GM23338 (cell line): ENCODE measurements around the gene LCN12. TPM values are rescaled to one million over a fixed set of nuclear protein-coding genes. Genes with fewer than 3 reads are reported as not detected.
A peak's percentile ranks its signal among the peaks of the same experiment; 100 is the strongest.

Experiments used
- ATAC-seq: fragments of 200-7000 bp; cut with Tn5 transposase; 3 replicates; pipeline ENCODE4 v1.9.1; 2020
- DNase-seq: peaks from one replicate; pipeline ENCODE4 v3.0.0-alpha.2; 2015; ENCODE audit warnings: low spot score
- H2AFZ ChIP-seq: fragments of 200-600 bp; sonication (generic); 2 replicates; pipeline ENCODE4 v1.8.0; 2016; ENCODE audit warnings: antibody characterized with exemption, mild to moderate bottlenecking, moderate library complexity
- H3F3A ChIP-seq: fragments of 200-600 bp; sonication (generic); replicated peaks from 2 replicates; pipeline ENCODE4 v1.8.0; 2017; ENCODE audit warnings: antibody characterized with exemption, mixed run types, low read depth
- H3K27ac ChIP-seq: fragments of 200-600 bp; sonication (generic); 2 replicates; pipeline ENCODE4 v1.6.1; 2016; ENCODE audit warnings: low read depth
- H3K27me3 ChIP-seq: fragments of 200-600 bp; sonication (generic); 2 replicates; pipeline ENCODE4 v1.8.0; 2016; ENCODE audit warnings: mild to moderate bottlenecking, mixed run types, moderate library complexity; ENCODE audit not compliant: insufficient read depth
- H3K36me3 ChIP-seq: fragments of 200-600 bp; sonication (generic); 2 replicates; pipeline ENCODE4 v1.8.0; 2016; ENCODE audit warnings: mild to moderate bottlenecking; ENCODE audit not compliant: insufficient read depth
- H3K4me1 ChIP-seq: fragments of 200-600 bp; sonication (generic); 2 replicates; pipeline ENCODE4 v1.8.0; 2016; ENCODE audit warnings: mild to moderate bottlenecking, moderate library complexity; ENCODE audit not compliant: insufficient read depth
- H3K4me2 ChIP-seq: fragments of 200-600 bp; sonication (generic); 2 replicates; pipeline ENCODE4 v1.7.1; 2017; ENCODE audit warnings: mixed run types
- H3K4me3 ChIP-seq: fragments of 200-600 bp; sonication (generic); 2 replicates; pipeline ENCODE4 v1.6.1; 2016; ENCODE audit warnings: mixed run types
- H3K79me2 ChIP-seq: fragments of 200-600 bp; sonication (generic); replicated peaks from 2 replicates; pipeline ENCODE4 v1.8.0; 2017; ENCODE audit warnings: mild to moderate bottlenecking; ENCODE audit not compliant: insufficient read depth
- H3K9me2 ChIP-seq: fragments of 200-600 bp; sonication (generic); 2 replicates; pipeline ENCODE4 v1.8.0; 2017; ENCODE audit not compliant: insufficient read depth
- H4K20me1 ChIP-seq: fragments of 200-600 bp; sonication (generic); replicated peaks from 2 replicates; pipeline ENCODE4 v1.8.0; 2017; ENCODE audit warnings: mild to moderate bottlenecking; ENCODE audit not compliant: insufficient read depth
- H3K27ac Mint-ChIP-seq: 2 replicates; pipeline ENCODE4 v1.8.0; 2020; ENCODE audit warnings: inconsistent platforms, mild to moderate bottlenecking, moderate library complexity, mixed read lengths
- H3K27me3 Mint-ChIP-seq: 3 replicates; pipeline ENCODE4 v1.8.0; 2022; ENCODE audit warnings: low read depth, mild to moderate bottlenecking, moderate library complexity, mixed read lengths, inconsistent platforms; ENCODE audit not compliant: insufficient read depth, poor library complexity
- H3K36me3 Mint-ChIP-seq: 3 replicates; pipeline ENCODE4 v1.8.0; 2021; ENCODE audit warnings: low read depth, mild to moderate bottlenecking, inconsistent platforms, moderate library complexity, mixed read lengths
- H3K4me1 Mint-ChIP-seq: 3 replicates; pipeline ENCODE4 v1.8.0; 2020; ENCODE audit warnings: mild to moderate bottlenecking, inconsistent platforms, mixed read lengths
- H3K4me3 Mint-ChIP-seq: 3 replicates; pipeline ENCODE4 v1.8.0; 2021; ENCODE audit warnings: moderate library complexity, mild to moderate bottlenecking, inconsistent platforms, mixed read lengths
- H3K9me3 Mint-ChIP-seq: 3 replicates; pipeline ENCODE4 v1.8.0; 2020; ENCODE audit warnings: moderate library complexity, mild to moderate bottlenecking, inconsistent platforms, mixed read lengths
- CTCF ChIP-seq, 2 experiments: fragments of 200-600 bp in 1 of 2; sonication (generic) in 1 of 2; conservative IDR thresholded peaks; 2 replicates each; pipeline versions ENCODE4 v1.5.1 to v1.6.1; 2016 to 2017; ENCODE audit warnings: antibody characterized with exemption in 2 of 2, low read depth in 2 of 2, mild to moderate bottlenecking in 2 of 2, moderate library complexity in 1 of 2
- EZH2 ChIP-seq: fragments of 200-600 bp; sonication (generic); IDR thresholded peaks from one replicate; pipeline ENCODE4 v1.8.0; 2017; ENCODE audit warnings: antibody characterized with exemption, mild to moderate bottlenecking, low read depth; ENCODE audit not compliant: unreplicated experiment
- EZH2phosphoT487 ChIP-seq: fragments of 200-600 bp; sonication (generic); IDR thresholded peaks from one replicate; pipeline ENCODE4 v1.8.1; 2018; ENCODE audit warnings: antibody characterized with exemption; ENCODE audit not compliant: unreplicated experiment
- JUNB ChIP-seq: IDR thresholded peaks from one replicate; pipeline ENCODE4 v1.6.1; 2016; ENCODE audit warnings: antibody characterized with exemption; ENCODE audit not compliant: unreplicated experiment
- NANOG ChIP-seq: IDR thresholded peaks from 2 replicates; pipeline ENCODE4 v1.6.1; 2016; ENCODE audit warnings: antibody characterized with exemption, borderline replicate concordance
- POLR2AphosphoS5 ChIP-seq: IDR thresholded peaks from 2 replicates; pipeline ENCODE4 v1.6.1; 2016; ENCODE audit warnings: antibody characterized with exemption, low read depth
- REST ChIP-seq: IDR thresholded peaks from one replicate; pipeline ENCODE4 v1.6.1; 2018; ENCODE audit warnings: antibody characterized with exemption; ENCODE audit not compliant: unreplicated experiment
- STAT1 ChIP-seq: IDR thresholded peaks from one replicate; pipeline ENCODE4 v1.6.1; 2016; ENCODE audit warnings: antibody characterized with exemption; ENCODE audit not compliant: unreplicated experiment
- ZNF114 ChIP-seq: fragments of 250-450 bp; sonication (Bioruptor Pico); IDR thresholded peaks from 2 replicates; pipeline ENCODE4 v1.5.0; 2020; ENCODE audit warnings: mild to moderate bottlenecking, moderate library complexity
- ZNF331 ChIP-seq: fragments of 250-450 bp; sonication (Bioruptor Pico); IDR thresholded peaks from 2 replicates; pipeline ENCODE4 v1.5.0; 2020; ENCODE audit warnings: low read depth, mild to moderate bottlenecking, moderate library complexity
- polyA plus RNA-seq: library from polyadenylated mRNA; unstranded; fragments of >200 nt; fragmentation: Nextera tagmentation; extraction: Ambion mirVana; gene quantifications from 2 replicates; pipeline ENCODE4 v1.2.1, GENCODE V29; 2016
- total RNA-seq: library from RNA; depleted of rRNA; stranded (reverse); fragments of >200 nt; shearing (Covaris generic); gene quantifications from 2 replicates; pipeline ENCODE4 v1.2.3, GENCODE V29; 2014
- TF ChIP-seq, protein P1 (sequence below): fragments of 250-450 bp; sonication (Bioruptor Pico); IDR thresholded peaks from 2 replicates; pipeline ENCODE4 v1.5.0; 2020; ENCODE audit warnings: mild to moderate bottlenecking, moderate library complexity
- TF ChIP-seq, protein P2 (sequence below): IDR thresholded peaks from 2 replicates; pipeline ENCODE4 v1.6.1; 2016; ENCODE audit warnings: antibody characterized with exemption

The LCN12 gene
- total and polyA plus RNA-seq, 2 experiments from 2014 or later, result 0.39 to 0.69 TPM

- TF ChIP-seq, protein P1, sequence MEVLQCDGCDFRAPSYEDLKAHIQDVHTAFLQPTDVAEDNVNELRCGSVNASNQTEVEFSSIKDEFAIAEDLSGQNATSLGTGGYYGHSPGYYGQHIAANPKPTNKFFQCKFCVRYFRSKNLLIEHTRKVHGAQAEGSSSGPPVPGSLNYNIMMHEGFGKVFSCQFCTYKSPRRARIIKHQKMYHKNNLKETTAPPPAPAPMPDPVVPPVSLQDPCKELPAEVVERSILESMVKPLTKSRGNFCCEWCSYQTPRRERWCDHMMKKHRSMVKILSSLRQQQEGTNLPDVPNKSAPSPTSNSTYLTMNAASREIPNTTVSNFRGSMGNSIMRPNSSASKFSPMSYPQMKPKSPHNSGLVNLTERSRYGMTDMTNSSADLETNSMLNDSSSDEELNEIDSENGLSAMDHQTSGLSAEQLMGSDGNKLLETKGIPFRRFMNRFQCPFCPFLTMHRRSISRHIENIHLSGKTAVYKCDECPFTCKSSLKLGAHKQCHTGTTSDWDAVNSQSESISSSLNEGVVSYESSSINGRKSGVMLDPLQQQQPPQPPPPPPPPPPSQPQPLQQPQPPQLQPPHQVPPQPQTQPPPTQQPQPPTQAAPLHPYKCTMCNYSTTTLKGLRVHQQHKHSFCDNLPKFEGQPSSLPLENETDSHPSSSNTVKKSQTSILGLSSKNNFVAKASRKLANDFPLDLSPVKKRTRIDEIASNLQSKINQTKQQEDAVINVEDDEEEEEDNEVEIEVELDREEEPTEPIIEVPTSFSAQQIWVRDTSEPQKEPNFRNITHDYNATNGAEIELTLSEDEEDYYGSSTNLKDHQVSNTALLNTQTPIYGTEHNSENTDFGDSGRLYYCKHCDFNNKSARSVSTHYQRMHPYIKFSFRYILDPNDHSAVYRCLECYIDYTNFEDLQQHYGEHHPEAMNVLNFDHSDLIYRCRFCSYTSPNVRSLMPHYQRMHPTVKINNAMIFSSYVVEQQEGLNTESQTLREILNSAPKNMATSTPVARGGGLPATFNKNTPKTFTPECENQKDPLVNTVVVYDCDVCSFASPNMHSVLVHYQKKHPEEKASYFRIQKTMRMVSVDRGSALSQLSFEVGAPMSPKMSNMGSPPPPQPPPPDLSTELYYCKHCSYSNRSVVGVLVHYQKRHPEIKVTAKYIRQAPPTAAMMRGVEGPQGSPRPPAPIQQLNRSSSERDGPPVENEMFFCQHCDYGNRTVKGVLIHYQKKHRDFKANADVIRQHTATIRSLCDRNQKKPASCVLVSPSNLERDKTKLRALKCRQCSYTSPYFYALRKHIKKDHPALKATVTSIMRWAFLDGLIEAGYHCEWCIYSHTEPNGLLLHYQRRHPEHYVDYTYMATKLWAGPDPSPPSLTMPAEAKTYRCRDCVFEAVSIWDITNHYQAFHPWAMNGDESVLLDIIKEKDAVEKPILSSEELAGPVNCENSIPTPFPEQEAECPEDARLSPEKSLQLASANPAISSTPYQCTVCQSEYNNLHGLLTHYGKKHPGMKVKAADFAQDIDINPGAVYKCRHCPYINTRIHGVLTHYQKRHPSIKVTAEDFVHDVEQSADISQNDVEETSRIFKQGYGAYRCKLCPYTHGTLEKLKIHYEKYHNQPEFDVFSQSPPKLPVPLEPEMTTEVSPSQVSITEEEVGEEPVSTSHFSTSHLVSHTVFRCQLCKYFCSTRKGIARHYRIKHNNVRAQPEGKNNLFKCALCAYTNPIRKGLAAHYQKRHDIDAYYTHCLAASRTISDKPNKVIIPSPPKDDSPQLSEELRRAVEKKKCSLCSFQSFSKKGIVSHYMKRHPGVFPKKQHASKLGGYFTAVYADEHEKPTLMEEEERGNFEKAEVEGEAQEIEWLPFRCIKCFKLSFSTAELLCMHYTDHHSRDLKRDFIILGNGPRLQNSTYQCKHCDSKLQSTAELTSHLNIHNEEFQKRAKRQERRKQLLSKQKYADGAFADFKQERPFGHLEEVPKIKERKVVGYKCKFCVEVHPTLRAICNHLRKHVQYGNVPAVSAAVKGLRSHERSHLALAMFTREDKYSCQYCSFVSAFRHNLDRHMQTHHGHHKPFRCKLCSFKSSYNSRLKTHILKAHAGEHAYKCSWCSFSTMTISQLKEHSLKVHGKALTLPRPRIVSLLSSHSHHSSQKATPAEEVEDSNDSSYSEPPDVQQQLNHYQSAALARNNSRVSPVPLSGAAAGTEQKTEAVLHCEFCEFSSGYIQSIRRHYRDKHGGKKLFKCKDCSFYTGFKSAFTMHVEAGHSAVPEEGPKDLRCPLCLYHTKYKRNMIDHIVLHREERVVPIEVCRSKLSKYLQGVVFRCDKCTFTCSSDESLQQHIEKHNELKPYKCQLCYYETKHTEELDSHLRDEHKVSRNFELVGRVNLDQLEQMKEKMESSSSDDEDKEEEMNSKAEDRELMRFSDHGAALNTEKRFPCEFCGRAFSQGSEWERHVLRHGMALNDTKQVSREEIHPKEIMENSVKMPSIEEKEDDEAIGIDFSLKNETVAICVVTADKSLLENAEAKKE (CRISPR knock-in tag), result no peak
- TF ChIP-seq STAT1, result no peak
- no peak for TF ChIP-seq POLR2AphosphoS5
- no peak for TF ChIP-seq JUNB
- TF ChIP-seq NANOG, result no peak
Observed at GRCh38 chr9:136975644-136976043, 23.6 kb downstream of the LCN12 start (continued).

DNA sequence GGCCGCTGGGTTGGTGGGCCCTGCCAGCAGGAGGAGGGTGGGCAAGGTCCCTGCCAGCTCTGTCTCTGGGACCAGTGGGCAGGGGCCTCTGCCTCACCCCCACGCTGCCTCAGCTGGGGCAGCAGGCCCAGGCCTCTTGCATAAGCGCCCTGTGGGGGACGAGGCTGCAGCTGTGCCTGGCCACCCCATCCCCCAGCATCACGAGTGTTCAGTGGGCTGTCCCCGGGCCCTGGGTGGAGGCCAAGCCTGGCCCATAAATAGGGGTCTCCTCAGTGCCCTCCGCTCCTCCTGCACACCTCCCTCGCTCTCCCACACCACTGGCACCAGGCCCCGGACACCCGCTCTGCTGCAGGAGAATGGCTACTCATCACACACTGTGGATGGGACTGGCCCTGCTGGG lies 25.1 kb downstream of the LCN12 start, which contains the start of gene PTGDS:
TSS of gene PTGDS (plus strand) at position 282 of the 400 bp plus-strand sequence. CDS start at position 357, 75 bp downstream.
- no peaks in the 10 kb centered on the region for H3K9me2 ChIP-seq
- Mint-ChIP-seq H3K27me3 (peaks cover 7% of the 10 kb centered on the region), H3K4me3 (peak within 1 kb of the TSS; percentile 64), H3K9me3 (no peaks in the 10 kb centered on the region), H3K4me1 (peaks cover 2% of the 10 kb centered on the region; the same call in 1 of the 3 replicates), H3K27ac (no peak within 1 kb of the TSS), H3K36me3 (no peaks in the 10 kb centered on the region)
- no peaks in the 10 kb centered on the region for H3F3A ChIP-seq
- no peaks in the 10 kb centered on the region for H4K20me1 ChIP-seq
- H3K27ac ChIP-seq, result no peak within 1 kb of the TSS
- no peaks in the 10 kb centered on the region for H3K79me2 ChIP-seq
- peak within 1 kb of the TSS; percentile 86 for H3K4me2 ChIP-seq
- no peaks in the 10 kb centered on the region for H3K27me3 ChIP-seq
- peak within 1 kb of the TSS; percentile 52; the same call in 1 of the 2 replicates for H2AFZ ChIP-seq
- H3K4me3 ChIP-seq, result peak within 1 kb of the TSS; percentile 70
- ATAC-seq (no peak; the same call in 1 of the 3 replicates), DNase-seq (no peak)
- H3K4me1 ChIP-seq, result no peaks in the 10 kb centered on the region
- no peaks in the 10 kb centered on the region for H3K36me3 ChIP-seq
- TF ChIP-seq EZH2, result no peak
- no peak for TF ChIP-seq EZH2phosphoT487
- no peak for TF ChIP-seq ZNF114 (CRISPR knock-in tag)
- no peak for TF ChIP-seq CTCF (conservative IDR thresholded peaks at IDR 0.05; ENCODE audit: low read depth in 2 of 2)
- no peak for TF ChIP-seq REST
- no peak for TF ChIP-seq NANOG
- TF ChIP-seq, protein P2, sequence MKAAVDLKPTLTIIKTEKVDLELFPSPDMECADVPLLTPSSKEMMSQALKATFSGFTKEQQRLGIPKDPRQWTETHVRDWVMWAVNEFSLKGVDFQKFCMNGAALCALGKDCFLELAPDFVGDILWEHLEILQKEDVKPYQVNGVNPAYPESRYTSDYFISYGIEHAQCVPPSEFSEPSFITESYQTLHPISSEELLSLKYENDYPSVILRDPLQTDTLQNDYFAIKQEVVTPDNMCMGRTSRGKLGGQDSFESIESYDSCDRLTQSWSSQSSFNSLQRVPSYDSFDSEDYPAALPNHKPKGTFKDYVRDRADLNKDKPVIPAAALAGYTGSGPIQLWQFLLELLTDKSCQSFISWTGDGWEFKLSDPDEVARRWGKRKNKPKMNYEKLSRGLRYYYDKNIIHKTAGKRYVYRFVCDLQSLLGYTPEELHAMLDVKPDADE, result no peak
- TF ChIP-seq POLR2AphosphoS5, result no peak
- no peak for TF ChIP-seq STAT1
- no peak for TF ChIP-seq ZNF331 (CRISPR knock-in tag)
- no peak for TF ChIP-seq JUNB
